ENCODE measurements around the gene ERMAP.

Gene ERMAP, protein sequence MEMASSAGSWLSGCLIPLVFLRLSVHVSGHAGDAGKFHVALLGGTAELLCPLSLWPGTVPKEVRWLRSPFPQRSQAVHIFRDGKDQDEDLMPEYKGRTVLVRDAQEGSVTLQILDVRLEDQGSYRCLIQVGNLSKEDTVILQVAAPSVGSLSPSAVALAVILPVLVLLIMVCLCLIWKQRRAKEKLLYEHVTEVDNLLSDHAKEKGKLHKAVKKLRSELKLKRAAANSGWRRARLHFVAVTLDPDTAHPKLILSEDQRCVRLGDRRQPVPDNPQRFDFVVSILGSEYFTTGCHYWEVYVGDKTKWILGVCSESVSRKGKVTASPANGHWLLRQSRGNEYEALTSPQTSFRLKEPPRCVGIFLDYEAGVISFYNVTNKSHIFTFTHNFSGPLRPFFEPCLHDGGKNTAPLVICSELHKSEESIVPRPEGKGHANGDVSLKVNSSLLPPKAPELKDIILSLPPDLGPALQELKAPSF

DNA sequence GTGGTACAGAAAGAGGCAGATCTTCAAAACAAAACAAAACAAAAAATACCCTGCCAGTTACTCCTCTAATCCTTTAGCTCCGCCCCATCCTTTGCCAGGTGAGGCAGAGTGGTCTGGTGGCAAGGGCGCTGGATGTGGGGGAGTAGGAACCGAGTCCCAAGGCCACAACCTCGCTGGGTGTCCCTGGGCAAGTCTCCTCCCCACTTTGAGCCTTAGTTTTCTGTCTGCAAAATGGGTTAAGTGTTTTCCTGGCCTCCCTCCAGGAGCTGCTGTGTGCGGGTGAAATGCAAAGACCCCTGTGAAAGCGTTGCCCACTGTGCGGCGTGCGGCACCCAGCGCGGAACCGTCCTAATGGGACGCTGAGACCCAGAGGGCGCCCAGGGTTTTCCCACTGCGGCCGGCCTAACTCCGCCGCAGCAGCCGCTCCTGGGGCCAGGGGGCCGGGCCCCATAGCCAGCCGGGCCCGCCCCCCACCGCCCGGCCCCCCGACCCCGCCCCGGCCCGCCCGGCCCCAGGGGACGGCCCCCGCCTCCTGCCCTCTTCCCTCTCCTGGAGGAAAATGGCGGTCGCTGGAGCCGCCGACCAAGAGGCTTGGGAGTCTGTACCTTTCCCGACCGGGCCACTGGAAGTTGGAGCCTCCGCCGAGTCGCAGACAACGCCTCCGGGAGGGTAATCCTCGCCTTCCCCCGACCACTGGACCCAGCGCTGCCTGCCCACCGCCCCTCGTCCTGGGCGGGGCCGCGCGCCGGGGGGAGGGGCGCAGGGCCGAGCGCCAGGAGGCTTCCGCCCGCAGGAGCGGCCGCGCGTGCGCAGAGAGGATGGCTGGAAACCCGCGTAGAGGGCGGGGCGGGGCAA lies at the start of gene ERMAP, which contains the start of gene SVBP:
ERMAP (plus strand) TSS at position 538 of the 855 bp plus-strand sequence. CDS start 13,327 bp downstream, outside the sequence.
SVBP (minus strand) TSS at position 813 of the 855 bp plus-strand sequence. CDS start 853 bp downstream, outside the sequence.
- H3K27me3 Mint-ChIP-seq: no peaks in the 10 kb centered on the region
- H3K27ac Mint-ChIP-seq: peak within 1 kb of the TSS; percentile 86
- H3K4me3 Mint-ChIP-seq: peak within 1 kb of the TSS; percentile 87
- peaks cover 11% of the 10 kb centered on the region for H3K36me3 Mint-ChIP-seq (ENCODE audit: low read depth)
- peaks cover 23% of the 10 kb centered on the region for H3K4me1 Mint-ChIP-seq (ENCODE audit: low read depth)
- no peaks in the 10 kb centered on the region for H3K9me3 Mint-ChIP-seq
- peak; percentile 97 for DNase-seq

DNA sequence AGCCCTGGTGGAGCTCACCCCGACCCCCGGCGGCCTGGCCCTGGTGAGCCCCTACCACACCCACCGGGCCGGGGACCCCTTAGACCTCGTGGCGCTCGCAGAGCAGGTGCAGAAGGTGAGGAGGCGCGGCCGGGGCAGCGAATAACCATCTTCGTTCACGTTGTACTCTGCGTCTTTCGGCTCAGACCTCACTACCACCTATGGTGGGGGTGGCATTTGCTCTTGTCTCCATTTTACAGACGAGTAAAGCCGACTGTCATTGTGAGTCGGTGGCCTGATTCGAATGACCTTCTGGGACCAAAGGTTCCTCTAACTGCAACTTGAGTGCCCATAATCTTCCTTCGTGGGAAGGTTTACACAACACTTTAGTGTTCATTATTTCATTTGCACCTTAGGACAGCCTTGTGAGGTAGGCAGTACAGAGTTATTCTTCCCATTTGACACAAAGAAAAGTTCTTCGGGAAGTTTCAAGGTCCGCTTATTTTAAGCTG lies 49.4 kb upstream of the ERMAP start:
- H3K4me1 Mint-ChIP-seq (ENCODE audit: low read depth): peaks cover 35% of the 10 kb centered on the region
- no peak for DNase-seq
- H3K27ac Mint-ChIP-seq: peak overlapping the region; percentile 94
- no peaks in the 10 kb centered on the region for H3K9me3 Mint-ChIP-seq
- H3K27me3 Mint-ChIP-seq: no peaks in the 10 kb centered on the region
- no peak overlapping the region for H3K4me3 Mint-ChIP-seq
- peaks cover 40% of the 10 kb centered on the region for H3K36me3 Mint-ChIP-seq (ENCODE audit: low read depth)

- no peaks in the 10 kb centered on the region for H3K27me3 Mint-ChIP-seq
- peak overlapping the region; percentile 94 for H3K27ac Mint-ChIP-seq
- H3K4me1 Mint-ChIP-seq (ENCODE audit: low read depth): peaks cover 37% of the 10 kb centered on the region
These were observed 48.8 kb upstream of the ERMAP start for GRCh38 chr1:42768172-42768571.

DNA sequence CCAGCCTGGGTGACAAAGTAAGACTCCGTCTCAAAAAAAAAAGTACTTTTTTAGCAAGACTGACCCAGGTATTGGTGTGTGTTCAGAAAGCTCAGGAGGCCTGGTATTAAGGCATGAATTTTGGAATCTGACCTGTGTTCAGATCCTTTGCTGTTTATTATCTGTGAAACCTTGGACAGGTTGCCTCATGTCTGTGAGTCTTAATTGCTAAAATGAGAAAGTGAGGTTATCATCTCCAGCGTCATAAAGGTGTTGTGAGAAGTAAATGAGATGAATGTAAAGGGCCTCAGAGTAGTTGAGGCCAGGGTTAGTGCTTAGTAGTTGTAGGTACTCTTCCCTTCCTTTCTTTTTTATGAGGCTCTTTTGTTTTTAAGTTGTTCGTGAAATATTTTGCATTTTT lies 47.1 kb upstream of the ERMAP start:
- peaks cover 47% of the 10 kb centered on the region for H3K4me1 Mint-ChIP-seq (ENCODE audit: low read depth)
- H3K27ac Mint-ChIP-seq: peak overlapping the region; percentile 46

More at GRCh38 chr1:42768172-42768571, 48.8 kb upstream of the ERMAP start:
- Mint-ChIP-seq H3K36me3 (ENCODE audit: low read depth) (peaks cover 41% of the 10 kb centered on the region), H3K4me3 (no peak overlapping the region), H3K9me3 (no peaks in the 10 kb centered on the region)
- no peak for DNase-seq

DNA sequence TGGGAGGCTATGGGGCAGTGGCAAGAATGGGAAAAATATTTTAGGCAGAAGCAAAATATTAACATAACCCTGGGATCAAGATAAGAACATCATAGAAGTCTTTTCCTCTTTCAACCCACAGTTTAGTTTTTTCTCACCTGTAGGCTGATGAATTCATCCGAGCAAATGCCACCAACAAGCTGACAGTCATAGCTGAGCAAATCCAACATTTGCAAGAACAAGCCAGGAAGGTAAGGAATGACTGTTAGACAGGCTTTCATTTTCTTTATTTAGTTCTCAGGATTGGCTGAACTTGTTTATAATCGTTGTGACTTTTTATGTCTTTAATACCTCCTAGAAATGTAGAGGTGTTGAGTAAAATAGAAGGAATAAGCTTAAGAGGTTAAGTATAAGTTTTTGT lies 43.5 kb upstream of the ERMAP start:
- Mint-ChIP-seq H3K36me3 (ENCODE audit: low read depth) (peaks cover 84% of the 10 kb centered on the region), H3K27ac (peak overlapping the region; percentile 27), H3K4me3 (no peak overlapping the region), H3K9me3 (no peaks in the 10 kb centered on the region), H3K4me1 (ENCODE audit: low read depth) (peaks cover 43% of the 10 kb centered on the region), H3K27me3 (no peaks in the 10 kb centered on the region)
- no peak for DNase-seq

More for the DNA sequence above, 47.1 kb upstream of the ERMAP start:
- Mint-ChIP-seq H3K36me3 (ENCODE audit: low read depth) (peaks cover 57% of the 10 kb centered on the region), H3K27me3 (no peaks in the 10 kb centered on the region), H3K9me3 (no peaks in the 10 kb centered on the region), H3K4me3 (no peak overlapping the region)
- DNase-seq: no peak

DNA sequence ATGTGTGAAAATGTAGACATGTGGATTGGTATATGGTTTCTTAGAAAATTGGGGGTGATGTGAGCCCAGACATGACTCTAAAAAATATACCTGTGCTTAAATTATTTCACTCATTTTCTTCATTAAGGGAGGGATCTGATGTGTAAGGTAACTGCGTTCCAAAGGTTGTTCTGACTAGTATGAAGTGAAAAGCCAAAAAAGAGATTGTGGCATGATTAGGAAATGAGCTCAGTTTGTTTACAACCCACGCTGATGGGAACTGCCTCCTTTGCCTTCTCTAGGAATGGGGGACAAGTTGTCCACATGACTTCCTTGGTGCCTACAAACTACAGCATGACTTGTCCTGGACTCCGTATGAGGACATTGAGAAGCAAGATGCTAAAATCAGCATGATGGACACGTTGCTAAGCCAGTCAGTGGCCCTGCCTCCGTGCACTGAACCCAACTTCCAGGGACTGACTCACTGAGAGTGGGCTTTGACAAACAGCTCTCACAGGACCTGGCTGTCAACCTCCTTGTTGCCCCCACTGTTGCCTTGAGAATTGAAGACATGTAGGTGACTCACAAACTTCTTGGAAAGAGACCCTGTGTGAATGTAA lies 41.9 kb upstream of the ERMAP start:
- no peaks in the 10 kb centered on the region for H3K9me3 Mint-ChIP-seq
- H3K27ac Mint-ChIP-seq: peak overlapping the region; percentile 48
- H3K4me1 Mint-ChIP-seq (ENCODE audit: low read depth): peaks cover 35% of the 10 kb centered on the region
- H3K27me3 Mint-ChIP-seq: no peaks in the 10 kb centered on the region
- no peak overlapping the region for H3K4me3 Mint-ChIP-seq
- DNase-seq: no peak
- peaks cover 82% of the 10 kb centered on the region for H3K36me3 Mint-ChIP-seq (ENCODE audit: low read depth)

DNA sequence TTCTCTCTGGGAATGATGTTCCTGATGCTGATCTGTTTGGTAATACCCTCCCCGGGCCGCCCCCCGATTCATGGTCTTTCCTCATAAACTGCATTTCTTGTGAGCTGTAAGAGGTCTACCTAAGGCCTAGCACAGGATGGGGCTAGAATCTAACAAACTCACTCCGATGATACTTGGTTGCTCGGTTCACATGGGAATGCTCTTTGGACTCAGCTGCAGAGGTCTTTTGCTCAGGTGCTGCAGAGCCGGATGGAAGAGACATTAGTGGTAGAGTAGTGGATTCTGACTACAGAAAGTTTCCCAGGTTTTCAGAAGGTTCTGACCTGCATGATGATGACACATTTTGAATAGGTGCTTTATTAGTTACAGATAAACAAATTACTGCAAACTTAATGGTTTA lies 40.4 kb upstream of the ERMAP start:
- no peaks in the 10 kb centered on the region for H3K27me3 Mint-ChIP-seq
- peaks cover 86% of the 10 kb centered on the region for H3K36me3 Mint-ChIP-seq (ENCODE audit: low read depth)
- H3K4me3 Mint-ChIP-seq: no peak overlapping the region
- no peak overlapping the region for H3K27ac Mint-ChIP-seq
- peaks cover 29% of the 10 kb centered on the region for H3K4me1 Mint-ChIP-seq (ENCODE audit: low read depth)
- no peak for DNase-seq
- H3K9me3 Mint-ChIP-seq: no peaks in the 10 kb centered on the region

DNA sequence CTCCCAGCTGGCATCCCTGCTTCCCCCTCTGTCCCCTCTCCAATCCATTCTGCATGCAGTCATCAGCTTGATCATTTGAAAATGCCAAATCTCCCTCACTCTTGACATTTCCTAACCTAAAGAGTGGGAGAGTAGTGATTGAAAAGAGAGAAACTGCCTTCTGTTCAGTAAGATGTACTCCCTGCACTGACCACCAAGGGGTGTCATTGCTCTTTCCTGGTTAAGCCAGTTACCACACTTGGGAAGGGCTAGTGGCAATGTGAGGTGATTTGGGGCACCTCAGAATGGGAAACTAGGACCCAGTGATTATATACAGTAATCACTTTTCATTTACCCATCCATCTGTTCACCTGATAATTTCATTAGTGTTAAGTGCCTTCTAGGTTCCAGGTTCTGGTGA lies 39.1 kb upstream of the ERMAP start:
- no peak overlapping the region for H3K27ac Mint-ChIP-seq
- H3K27me3 Mint-ChIP-seq: no peaks in the 10 kb centered on the region

GRCh38 chr1:42779725-42780124 lies 37.2 kb upstream of the ERMAP start:
- Mint-ChIP-seq H3K27ac (peak overlapping the region; percentile 67), H3K27me3 (no peaks in the 10 kb centered on the region), H3K9me3 (no peaks in the 10 kb centered on the region), H3K4me3 (no peak overlapping the region), H3K36me3 (ENCODE audit: low read depth) (peaks cover 85% of the 10 kb centered on the region), H3K4me1 (ENCODE audit: low read depth) (peaks cover 16% of the 10 kb centered on the region)
- no peak for DNase-seq

More for the DNA sequence above, 39.1 kb upstream of the ERMAP start:
- no peak overlapping the region for H3K4me3 Mint-ChIP-seq
- H3K9me3 Mint-ChIP-seq: no peaks in the 10 kb centered on the region
- H3K36me3 Mint-ChIP-seq (ENCODE audit: low read depth): peaks cover 89% of the 10 kb centered on the region
- DNase-seq: no peak
- peaks cover 23% of the 10 kb centered on the region for H3K4me1 Mint-ChIP-seq (ENCODE audit: low read depth)

DNA sequence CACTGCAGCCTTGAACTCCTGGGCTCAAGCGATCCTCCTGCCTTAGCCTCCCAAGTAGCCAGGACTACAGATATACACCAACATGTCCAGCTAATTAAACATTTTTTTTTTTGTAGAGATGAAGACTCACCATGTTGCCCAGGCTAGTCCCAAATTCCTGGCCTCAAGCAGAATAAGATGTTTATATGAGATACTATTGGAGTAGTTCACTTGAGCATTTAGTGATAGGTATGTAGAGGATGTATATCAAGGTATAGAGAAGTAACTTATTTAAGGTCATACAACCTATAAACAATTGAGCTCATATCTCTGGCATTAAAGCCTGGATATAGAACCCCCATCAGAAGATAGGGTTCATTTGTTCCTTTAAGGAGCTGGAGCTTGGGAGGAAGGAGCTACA lies 36.7 kb upstream of the ERMAP start:
- DNase-seq: no peak
- Mint-ChIP-seq H3K4me1 (ENCODE audit: low read depth) (peaks cover 15% of the 10 kb centered on the region), H3K27ac (no peak overlapping the region), H3K9me3 (no peaks in the 10 kb centered on the region), H3K36me3 (ENCODE audit: low read depth) (peaks cover 81% of the 10 kb centered on the region), H3K4me3 (no peak overlapping the region), H3K27me3 (no peaks in the 10 kb centered on the region)

GRCh38 chr1:42783092-42783491 lies 33.8 kb upstream of the ERMAP start:
- peaks cover 24% of the 10 kb centered on the region for H3K4me1 Mint-ChIP-seq (ENCODE audit: low read depth)
- H3K27ac Mint-ChIP-seq: no peak overlapping the region
- peaks cover 51% of the 10 kb centered on the region for H3K36me3 Mint-ChIP-seq (ENCODE audit: low read depth)
- no peaks in the 10 kb centered on the region for H3K27me3 Mint-ChIP-seq
- DNase-seq: no peak
- H3K4me3 Mint-ChIP-seq: no peak overlapping the region
- H3K9me3 Mint-ChIP-seq: no peaks in the 10 kb centered on the region

DNA sequence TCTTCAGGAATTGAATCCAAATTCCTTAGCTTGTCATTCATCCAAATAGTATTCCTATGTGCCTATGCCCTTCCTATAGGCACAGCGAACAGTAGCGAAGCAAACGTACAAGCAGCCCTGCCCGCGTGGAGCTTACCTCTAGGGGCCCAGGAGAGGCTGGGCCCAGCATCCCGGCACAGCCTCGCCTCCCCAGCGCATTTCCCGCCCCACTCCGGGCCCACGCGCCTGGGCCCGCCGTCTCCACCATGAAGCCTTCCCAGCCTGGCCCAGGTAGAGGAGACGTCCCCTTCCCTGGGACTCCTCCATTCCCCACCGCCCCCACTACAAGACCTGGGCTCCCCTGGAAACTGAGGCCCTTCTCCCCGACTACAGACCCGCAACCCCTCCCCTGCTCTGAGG lies 32.4 kb upstream of the ERMAP start:
- Mint-ChIP-seq H3K4me3 (no peak overlapping the region), H3K9me3 (no peaks in the 10 kb centered on the region), H3K4me1 (ENCODE audit: low read depth) (peaks cover 22% of the 10 kb centered on the region), H3K27ac (no peak overlapping the region), H3K27me3 (no peaks in the 10 kb centered on the region), H3K36me3 (ENCODE audit: low read depth) (peaks cover 41% of the 10 kb centered on the region)
- DNase-seq: no peak

DNA sequence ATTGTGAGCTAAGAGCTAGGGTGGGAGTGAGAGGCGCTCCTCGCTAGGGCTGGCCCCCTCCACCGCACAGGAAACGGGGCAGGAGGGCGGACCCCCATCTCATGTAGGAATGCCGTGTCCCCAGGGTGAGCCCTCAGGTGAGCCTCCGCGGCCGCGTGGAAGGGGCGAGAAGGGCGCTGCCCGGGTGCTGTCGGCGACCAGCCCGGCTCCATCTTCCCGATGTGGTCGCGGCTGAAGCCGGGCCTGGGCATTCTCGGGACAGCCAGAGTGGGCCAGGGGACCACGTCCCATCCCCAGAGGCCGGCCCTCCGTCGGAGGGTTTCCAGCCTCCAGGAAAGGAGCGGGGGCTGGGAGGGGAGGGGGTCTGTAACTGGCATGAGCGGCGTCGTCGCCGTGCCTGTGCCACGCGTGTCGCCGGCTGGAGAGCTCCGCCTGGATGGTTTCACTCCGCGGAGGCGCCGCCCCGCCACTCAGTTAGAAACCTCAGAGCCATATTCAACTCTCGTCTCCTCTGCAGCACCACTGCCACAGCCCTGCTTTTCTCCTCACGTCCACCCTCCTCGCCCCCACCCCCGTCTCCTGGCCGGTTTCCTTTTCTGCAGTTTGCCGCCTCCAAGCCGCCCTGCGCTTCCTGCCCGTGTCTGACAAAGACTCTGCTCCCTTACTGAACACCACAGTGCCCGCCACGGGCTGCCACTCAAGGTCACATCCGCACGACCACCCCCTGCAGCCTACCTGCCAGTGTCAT lies 31.8 kb upstream of the ERMAP start, which contains the start of gene TMEM269:
TMEM269 (plus strand) TSS at position 46 of the 748 bp plus-strand sequence. CDS start 4,903 bp downstream, outside the sequence.
- Mint-ChIP-seq H3K4me1 (ENCODE audit: low read depth) (peaks cover 18% of the 10 kb centered on the region), H3K9me3 (no peaks in the 10 kb centered on the region), H3K27me3 (no peaks in the 10 kb centered on the region), H3K4me3 (peak within 1 kb of the TSS; percentile 52), H3K36me3 (ENCODE audit: low read depth) (peaks cover 35% of the 10 kb centered on the region), H3K27ac (peak within 1 kb of the TSS; percentile 46)
- peak; percentile 65 for DNase-seq
